GM19328 (cell line): ENCODE data around the gene COL1A1.

ENCODE experiments used
- ATAC-seq: cut with Tn5 transposase; IDR thresholded peaks from one replicate; pipeline ENCODE4 v1.9.1; 2021; ENCODE audit warnings: mild to moderate bottlenecking, moderate library complexity; ENCODE audit not compliant: unreplicated experiment

Gene COL1A1

DNA sequence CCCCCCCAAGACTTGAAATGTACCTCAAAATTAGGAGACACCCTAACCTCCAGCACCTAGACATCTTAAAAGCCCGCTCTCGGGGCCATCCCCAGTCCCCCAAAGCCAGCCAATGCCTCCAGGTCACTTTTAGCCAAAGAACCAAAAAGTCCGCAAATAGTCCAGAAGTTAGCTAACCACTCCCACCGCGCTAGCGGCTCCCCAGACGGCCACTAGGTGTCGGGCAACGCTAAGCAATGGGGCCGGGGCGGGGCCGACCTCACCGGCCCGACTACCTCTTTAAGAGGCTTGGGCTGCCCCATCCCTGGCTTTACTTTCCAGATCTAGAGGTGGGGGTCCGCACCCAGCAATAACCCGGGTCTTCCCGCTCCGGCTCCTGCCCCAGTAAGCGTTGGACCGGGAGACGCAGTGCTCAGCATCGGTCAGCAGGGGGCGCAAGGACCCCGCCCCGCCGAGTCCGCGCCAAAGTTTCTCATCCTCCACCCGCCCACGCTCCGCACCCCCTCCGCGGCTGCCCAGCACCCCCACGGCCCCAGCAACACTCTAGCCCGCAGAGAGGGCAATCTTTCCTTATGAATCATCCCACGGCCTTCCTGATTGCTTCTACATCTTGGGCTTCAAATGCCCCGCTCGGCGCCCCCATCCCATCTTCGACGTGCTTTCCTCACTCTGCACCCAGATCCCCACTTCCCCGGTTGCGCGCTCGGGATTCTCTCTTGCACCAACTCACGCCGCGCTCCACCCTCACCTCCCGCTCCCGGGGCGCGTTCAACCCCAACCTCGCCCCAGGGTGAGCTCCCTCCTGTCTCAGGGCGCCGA lies 765 bp downstream of the COL1A1 start:
- peak; percentile 66 for ATAC-seq

DNA sequence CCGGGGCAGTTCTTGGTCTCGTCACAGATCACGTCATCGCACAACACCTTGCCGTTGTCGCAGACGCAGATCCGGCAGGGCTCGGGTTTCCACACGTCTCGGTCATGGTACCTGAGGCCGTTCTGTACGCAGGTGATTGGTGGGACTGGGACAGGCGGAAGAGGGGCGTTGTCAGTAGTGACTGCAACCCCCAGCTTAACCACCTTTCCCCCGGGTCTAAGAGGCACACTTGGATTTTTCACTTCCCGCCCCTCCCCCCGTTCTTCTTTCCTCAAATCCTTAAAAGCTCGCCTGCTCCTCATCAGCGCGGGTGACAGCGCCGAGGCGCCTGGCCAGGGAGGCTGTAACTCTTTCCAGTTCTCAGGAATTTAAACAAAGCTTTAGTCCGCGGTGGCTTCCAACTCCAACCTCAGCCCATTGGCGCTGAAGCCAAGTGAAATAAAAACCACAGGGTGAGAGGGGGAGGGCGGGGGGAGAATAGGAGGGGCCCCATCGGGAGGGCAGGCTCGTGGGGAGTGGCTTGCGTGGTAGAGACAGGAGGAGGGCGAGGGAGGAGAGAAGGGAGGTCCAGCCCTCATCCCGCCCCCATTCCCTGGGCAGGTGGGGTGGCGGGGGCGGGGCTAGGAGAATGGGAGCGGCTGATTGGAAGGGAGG lies 1.5 kb downstream of the COL1A1 start:
- ATAC-seq, result no peak

DNA sequence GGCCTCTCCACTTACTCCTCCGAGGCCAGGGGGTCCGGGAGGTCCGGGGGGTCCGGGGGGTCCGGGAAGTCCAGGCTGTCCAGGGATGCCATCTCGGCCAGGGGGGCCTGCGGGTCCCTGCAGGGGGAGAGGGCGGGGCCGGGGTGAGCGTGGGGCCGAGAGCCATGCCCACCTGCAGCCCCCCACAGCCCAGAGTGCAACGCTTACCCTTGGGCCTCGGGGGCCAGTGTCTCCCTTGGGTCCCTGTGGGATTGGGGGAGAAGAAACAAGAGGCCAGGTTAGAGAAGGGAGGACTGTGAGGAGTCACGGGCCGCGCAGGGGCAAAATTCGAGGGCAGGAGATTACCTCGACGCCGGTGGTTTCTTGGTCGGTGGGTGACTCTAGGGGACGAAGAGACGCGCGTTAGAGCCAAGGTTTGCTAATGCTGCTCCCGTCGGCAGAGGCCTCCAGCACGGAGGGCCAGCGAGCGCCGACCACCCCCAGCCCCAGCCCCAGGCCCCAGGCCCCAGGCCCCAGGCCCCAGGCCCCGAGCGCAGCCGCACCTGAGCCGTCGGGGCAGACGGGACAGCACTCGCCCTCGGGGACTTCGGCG lies 2.1 kb downstream of the COL1A1 start:
- ATAC-seq, result no peak

DNA sequence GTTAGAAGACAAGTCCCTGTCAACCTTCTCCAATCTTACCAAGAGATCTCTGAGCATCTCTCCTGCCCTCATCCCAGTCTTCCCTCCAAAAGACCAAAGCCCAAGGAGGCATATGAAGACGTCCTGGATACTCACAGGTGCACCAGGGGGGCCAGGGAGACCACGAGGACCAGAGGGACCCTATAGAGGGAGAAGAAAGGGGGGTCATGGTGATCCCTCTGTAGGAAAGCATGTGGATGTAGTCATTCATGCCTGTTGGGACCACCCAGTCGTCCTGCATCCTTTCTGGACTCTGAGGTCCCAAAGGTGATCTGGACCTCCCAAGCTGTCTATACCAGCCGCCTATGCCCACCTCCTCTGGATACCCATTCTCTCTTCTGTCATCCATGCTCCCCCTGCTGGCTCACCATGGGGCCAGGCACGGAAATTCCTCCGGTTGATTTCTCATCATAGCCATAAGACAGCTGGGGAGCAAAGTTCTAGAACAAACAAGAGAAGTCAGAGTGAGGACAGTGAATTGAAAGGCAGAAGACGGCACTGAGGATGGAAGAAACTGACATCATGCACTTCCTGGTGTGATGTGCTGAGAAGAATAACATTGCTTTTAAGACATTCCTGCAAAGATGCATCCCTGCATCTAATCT lies 3.3 kb downstream of the COL1A1 start:
- ATAC-seq, result no peak

DNA sequence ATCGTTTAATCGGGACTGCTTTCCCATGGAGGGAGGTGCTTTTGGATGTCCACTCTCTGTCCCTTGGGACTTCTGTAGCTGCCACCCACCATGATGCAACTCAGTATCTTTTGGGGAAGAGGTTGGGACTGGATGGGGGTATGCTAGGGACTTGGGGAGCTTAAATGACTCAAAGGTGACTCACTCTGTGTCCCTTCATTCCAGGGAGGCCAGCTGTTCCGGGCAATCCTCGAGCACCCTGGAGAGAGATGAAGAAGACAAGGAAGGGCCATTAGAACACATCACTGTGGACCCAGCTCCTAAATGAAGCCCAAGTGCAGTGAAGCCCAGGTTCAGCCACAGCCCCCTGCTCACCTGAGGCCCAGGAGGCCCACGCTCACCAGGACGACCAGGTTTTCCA lies 4.6 kb downstream of the COL1A1 start:
- ATAC-seq, result no peak

DNA sequence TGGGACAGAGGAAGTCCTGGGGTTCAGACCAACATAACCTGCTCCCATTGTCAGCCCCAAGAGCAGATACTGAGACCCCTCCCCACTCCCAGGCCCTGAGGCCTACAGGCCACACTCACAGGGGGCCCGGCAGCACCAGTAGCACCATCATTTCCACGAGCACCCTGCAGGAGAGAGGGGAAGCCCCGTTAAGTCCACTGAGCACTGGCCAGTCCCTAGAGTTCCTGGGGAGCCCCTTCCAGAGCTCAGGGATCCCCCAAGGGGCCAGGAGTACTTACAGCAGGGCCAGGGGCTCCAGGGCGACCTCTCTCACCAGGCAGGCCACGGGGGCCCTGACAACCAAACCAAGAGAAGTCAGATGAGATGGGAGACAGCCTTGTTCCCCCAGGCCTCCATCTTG lies 5.4 kb downstream of the COL1A1 start:
- ATAC-seq, result no peak

DNA sequence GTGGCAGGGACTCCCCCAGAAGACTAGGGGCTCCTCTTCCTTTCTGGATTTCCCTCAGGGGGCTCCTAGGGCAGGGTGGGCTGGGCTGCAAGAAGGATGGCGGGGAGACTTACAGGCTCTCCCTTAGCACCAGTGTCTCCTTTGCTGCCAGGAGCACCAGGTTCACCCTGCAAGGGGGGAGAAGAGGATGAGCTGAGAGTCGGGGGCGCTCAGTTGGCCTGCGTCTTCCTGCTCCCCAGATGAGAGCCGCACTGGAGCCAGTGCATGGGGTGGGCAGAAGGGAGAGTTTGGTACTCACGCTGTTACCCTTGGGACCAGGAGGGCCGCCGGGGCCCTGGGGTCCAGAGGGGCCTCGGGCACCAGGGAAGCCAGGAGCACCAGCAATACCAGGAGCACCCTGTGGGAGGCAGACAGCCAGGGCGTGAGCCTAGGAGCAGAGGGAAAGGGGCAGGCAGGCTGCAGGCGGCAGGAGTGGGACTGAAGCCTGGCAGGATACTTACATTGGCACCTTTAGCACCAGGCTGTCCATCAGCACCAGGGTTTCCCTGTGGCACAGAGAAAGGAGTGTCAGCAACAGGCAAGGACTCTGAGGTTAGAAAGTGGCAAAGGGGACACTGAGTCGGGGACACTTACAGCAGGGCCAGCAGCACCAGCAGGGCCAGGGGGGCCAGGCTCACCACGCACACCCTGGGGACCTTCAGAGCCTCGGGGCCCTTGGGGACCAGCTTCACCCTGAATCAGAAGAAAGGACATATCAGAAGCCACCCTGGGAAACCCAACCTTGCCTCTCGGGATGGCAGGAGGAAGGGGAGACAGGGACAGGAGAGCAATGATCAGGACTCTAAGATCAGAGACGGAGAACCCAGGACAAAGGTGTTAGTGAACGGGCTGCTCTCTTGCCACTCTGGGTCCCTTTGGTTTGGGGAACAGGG lies 6.2 kb downstream of the COL1A1 start:
- no peak for ATAC-seq

DNA sequence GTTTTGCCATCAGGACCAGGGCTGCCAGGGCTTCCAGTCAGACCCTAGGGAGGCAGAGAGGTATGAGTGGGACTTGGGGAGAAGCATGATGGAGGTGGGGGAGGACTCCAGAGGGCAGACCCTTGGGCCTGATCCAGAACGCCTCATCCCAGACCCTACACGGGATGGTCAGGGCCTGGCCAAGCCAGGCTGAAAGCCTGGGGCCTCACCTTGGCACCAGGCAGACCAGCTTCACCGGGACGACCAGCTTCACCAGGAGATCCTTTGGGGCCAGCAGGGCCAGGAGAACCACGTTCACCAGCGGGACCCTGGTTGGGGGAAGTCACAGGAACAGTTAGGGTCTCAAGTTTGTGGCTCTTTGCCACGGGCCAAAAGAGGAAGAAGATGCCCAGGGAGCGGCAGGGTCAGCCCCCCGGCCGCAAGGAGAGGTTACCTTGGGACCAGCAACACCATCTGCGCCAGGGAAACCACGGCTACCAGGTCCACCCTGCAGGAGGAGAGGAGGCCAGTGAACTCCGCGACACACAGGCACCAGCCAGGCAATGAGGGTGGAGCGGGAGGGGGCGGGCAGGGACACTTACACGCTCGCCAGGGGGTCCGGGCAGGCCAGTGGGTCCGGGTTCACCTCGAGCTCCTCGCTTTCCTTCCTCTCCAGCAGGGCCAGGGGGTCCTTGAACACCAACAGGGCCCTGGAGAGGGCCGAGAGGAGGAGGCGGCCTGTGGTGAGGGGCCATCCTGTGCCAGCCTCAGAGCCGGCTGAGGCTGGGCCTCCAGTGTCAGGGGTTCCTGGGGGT lies 7.1 kb downstream of the COL1A1 start:
- ATAC-seq, result no peak

DNA sequence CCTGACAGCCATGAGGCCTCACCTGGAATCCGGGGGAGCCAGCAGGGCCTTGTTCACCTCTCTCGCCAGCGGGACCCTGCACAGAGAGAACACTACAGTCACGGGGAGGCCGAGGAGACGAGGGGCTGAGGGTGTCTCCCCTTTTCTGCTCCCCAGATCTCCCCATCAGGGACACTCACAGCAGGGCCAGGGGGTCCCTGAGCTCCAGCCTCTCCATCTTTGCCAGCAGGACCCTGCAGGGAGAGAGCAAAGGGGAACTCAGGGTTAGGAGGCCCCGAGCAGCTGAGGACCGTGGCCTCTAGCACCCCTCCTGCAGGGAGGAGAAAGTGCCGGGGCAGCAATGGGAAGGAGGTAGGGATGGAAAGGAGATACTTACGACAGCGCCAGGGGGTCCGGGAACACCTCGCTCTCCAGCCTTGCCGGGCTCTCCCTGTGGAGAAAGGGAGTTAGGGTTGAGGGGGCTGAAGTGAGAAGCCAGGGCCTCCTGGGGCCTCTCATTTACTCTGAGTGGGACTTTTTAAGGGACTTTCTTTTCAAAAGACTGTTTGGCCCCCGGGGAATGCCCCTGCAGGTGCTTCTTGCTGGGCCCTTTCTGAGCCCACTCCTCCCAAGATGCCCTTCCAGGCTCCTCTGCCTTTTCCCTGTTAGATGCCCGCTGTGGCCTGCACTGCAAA lies 8.7 kb downstream of the COL1A1 start:
- ATAC-seq, result no peak

DNA sequence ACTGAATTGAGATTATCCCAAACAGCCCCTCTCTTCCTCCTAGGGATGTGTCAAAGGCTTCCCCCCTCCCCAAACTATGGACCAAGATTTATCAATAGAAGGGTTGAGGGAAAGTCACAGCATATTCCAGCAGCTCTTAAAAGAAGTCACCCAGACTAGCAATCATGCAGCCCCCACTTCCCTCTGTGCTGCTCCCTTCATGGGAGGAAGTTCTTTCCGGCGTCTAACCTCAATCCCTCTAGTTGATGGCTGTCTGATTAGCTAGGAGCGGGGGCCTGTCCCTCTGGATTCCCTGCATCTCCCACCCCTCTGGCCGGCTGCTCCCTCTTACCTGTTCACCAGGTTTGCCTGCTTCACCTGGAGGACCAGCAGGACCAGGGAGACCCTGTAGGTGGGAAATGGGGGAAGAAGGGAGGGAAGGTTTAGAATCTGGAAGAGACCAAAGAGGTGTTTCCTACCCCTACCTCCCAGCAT lies 9.2 kb downstream of the COL1A1 start:
- ATAC-seq, result no peak

DNA sequence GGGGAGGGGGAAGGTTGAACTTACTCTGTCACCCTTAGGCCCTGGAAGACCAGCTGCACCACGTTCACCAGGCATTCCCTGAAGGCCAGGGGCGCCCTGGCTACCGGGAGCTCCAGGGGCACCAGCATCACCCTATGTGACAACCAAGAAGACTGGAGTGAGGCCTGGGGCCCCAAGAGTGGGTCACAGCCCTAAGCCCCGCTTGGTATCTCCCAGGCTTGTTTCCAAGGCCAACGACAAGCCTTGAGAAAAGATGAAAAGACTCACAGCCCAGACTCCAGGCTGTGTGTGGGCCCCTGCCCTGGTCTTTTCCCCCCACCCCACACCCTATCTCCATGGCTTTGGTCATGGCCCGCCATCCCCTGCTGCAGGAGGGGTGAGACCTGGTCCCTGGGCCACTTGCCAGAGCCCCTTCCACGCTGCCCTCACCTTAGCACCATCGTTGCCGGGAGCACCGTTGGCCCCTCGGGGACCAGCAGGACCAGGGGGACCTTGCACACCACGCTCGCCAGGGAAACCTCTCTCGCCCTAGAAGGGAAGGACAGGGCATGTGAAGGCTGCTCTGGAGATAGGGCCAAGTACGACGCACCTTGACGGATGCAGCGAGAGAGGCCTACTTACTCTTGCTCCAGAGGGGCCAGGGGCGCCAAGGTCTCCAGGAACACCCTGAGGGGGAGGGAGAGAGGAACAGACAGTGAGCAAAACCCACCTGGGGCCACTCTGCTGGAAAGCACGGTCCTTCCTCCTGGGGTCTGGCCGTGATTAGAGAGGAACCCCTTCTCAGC lies 9.9 kb downstream of the COL1A1 start:
- no peak for ATAC-seq

DNA sequence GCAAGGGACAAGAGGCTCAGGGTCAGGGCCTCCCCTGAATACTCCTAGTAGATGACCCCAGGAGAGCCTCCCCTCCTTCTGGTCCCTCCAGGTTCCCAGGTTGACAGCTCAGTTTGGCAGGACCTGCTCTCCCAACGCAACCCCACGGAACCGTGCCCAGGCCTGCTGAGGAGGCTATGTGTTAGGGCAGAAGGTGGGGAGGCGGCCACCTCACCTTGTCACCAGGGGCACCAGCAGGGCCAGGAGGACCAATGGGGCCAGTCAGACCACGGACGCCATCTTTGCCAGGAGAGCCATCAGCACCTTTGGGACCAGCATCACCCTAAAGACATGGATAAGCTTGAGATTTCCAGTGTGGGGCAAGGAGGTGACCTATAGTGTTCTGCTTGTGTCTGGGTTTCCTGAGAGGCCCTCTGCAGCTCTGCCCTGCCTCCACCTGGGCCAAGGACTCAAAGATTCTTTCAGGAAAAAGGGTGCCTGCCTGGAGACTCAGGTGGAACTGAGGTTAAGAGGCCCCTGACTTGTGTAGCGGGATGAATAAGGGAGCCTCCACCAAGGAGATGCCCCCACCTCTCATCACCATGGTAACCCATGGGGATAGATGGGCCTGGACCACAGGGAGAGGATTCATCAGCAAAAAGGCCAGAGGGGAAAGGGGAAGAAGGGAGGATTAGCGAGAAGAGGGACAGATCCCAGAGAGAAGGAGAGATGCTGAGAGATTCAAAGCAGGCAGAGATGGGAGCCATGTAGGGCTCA lies 10.7 kb downstream of the COL1A1 start:
- no peak for ATAC-seq

DNA sequence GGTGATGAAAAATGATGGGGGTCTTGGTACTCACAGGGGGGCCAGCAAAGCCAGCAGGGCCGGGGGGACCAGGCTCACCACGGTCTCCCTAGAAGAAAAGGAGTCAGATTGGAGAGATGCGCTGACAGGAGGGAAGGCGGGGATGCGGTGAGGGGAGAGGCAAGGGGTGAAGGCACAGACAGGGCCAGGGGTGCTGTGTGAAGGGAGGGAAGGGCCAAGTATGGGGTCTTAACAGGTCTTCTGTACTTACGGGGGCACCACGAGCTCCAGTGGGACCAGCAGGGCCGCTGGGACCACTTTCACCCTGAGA lies 11.2 kb downstream of the COL1A1 start:
- ATAC-seq, result no peak

DNA sequence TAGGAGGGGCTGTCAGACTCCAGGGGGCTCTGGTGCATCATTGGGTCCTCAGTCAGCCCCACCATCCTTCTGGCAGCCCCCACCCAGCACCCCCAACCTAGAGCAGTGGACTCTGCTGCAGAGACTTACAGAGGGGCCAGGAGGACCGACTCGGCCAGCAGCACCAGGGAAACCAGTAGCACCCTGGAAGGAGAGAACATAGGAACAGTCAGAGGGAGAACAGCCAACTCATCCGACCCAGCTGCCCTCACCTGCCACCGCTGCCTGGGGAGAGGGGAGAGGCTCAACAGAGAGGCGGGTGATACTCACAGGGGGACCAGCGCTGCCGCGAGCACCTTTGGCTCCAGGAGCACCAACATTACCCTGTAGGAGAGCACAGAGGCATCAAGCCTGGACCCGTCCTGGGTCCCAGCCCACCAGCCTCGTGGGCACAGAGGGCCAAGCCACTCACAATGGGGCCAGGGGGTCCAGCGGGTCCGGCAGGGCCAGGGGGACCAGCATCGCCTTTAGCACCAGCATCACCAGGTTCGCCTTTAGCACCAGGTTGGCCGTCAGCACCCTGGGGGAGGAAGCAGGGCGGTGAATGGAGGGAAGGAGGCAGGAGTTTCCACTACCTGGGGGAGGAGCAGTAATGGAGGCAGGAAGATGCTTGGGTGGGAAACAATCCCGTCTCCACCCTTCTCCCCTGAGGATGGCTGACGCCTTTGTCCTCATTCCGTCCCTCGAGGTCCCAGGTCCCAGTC lies 11.7 kb downstream of the COL1A1 start:
- no peak for ATAC-seq

DNA sequence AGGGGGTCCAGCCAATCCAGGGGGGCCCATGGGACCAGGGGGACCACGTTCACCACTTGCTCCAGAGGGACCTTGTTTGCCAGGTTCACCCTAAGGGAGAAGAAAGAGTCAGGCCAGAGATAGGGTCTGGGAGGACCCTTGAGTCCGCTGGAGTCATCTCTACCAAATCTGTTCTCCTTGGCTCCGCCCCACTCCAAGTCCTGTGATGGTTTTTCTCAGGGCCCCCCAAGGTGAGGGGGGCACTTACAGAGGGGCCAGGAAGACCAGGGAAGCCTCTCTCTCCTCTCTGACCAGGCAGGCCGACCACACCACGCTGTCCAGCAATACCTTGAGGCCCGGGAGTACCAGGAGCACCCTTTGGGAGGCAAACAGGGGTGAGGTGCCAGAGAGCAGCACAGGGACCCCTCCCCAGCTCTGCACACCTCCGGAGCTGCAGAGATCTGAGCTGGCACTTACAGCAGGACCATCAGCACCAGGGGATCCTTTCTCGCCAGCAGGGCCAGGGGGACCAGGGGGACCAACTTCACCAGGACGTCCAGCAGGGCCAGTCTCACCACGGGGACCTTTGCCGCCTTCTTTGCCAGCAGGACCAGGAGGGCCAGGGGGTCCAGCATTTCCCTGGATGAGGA lies 12.4 kb downstream of the COL1A1 start:
- no peak for ATAC-seq

DNA sequence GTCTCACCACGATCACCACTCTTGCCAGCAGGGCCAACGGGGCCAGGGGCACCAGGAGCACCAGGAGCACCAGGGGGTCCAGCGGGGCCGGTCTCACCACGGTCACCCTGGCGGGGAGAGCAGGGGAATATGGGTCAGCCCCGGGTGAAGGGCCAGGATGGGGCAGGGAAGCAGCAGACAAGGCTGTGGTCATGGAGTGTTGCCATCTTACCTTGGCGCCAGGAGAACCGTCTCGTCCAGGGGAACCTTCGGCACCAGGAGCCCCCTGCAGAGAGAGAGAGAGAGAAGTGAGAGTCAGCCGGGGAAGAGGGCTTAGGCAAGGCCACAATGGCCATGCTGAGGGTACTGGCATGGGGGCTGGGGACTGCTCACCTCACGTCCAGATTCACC lies 12.9 kb downstream of the COL1A1 start:
- ATAC-seq, result no peak
